ENCODE data around the gene IPPK.

Gene IPPK

GRCh38 chr9:92686954-92687353, 17.0 kb upstream of the IPPK start:
- Histone ChIP-seq H3K4me3 (ENCODE audit: low read length) (no peak overlapping the region), H3K27me3 (ENCODE audit: control insufficient read depth, insufficient read depth, low read length) (0 out of 2 replicates have a peak, but pooled peaks cover 1% of the 10 kb centered on the region), H3K4me1 (ENCODE audit: control insufficient read depth, insufficient read depth, low read length) (no peaks in the 10 kb centered on the region), H3K36me3 (ENCODE audit: control insufficient read depth, insufficient read depth, low read length) (no peaks in the 10 kb centered on the region), H3K27ac (ENCODE audit: low read length) (no peak overlapping the region), H3K9me3 (ENCODE audit: control insufficient read depth, insufficient read depth, low read length) (no peaks in the 10 kb centered on the region)
- WGBS (ENCODE audit: insufficient coverage, insufficient read length), result no CpG with 5 or more reads among the region's 3 CpGs
- DNase-seq (ENCODE audit: low read depth, low spot score), result no peak

- H3K4me1 ChIP-seq (ENCODE audit: control insufficient read depth, insufficient read depth, low read length), result peaks cover 3% of the 10 kb centered on the region; the same call in 1 of the 2 replicates
- no peak for DNase-seq (ENCODE audit: low read depth, low spot score)
- H3K4me3 ChIP-seq (ENCODE audit: low read length), result no peak overlapping the region
- H3K27ac ChIP-seq (ENCODE audit: low read length), result no peak overlapping the region
- no peaks in the 10 kb centered on the region for H3K36me3 ChIP-seq (ENCODE audit: control insufficient read depth, insufficient read depth, low read length)
- WGBS (ENCODE audit: insufficient coverage, insufficient read length), result no CpG with 5 or more reads among the region's 5 CpGs
- 0 out of 2 replicates have a peak, but pooled peaks cover 1% of the 10 kb centered on the region for H3K27me3 ChIP-seq (ENCODE audit: control insufficient read depth, insufficient read depth, low read length)
- H3K9me3 ChIP-seq (ENCODE audit: control insufficient read depth, insufficient read depth, low read length), result no peaks in the 10 kb centered on the region
These were observed 15.1 kb upstream of the IPPK start for GRCh38 chr9:92685022-92685421.

GRCh38 chr9:92682269-92682668, 12.3 kb upstream of the IPPK start:
- H3K4me3 ChIP-seq (ENCODE audit: low read length), result no peak overlapping the region
- no peaks in the 10 kb centered on the region for H3K36me3 ChIP-seq (ENCODE audit: control insufficient read depth, insufficient read depth, low read length)
- DNase-seq (ENCODE audit: low read depth, low spot score), result no peak
- H3K27ac ChIP-seq (ENCODE audit: low read length), result no peak overlapping the region
- 0 out of 2 replicates have a peak, but pooled peaks cover 1% of the 10 kb centered on the region for H3K27me3 ChIP-seq (ENCODE audit: control insufficient read depth, insufficient read depth, low read length)
- no peaks in the 10 kb centered on the region for H3K9me3 ChIP-seq (ENCODE audit: control insufficient read depth, insufficient read depth, low read length)
- WGBS (ENCODE audit: insufficient coverage, insufficient read length), result no CpG with 5 or more reads among the region's 8 CpGs
- H3K4me1 ChIP-seq (ENCODE audit: control insufficient read depth, insufficient read depth, low read length), result peaks cover 8% of the 10 kb centered on the region

GRCh38 chr9:92680166-92681119, 10.5 kb upstream of the IPPK start:
- no peaks in the 10 kb centered on the region for H3K36me3 ChIP-seq (ENCODE audit: control insufficient read depth, insufficient read depth, low read length)
- H3K4me3 ChIP-seq (ENCODE audit: low read length), result no peak overlapping the region
- H3K27ac ChIP-seq (ENCODE audit: low read length), result no peak overlapping the region
- H3K9me3 ChIP-seq (ENCODE audit: control insufficient read depth, insufficient read depth, low read length), result no peaks in the 10 kb centered on the region
- no CpG with 5 or more reads among the region's 12 CpGs for WGBS (ENCODE audit: insufficient coverage, insufficient read length)
- H3K27me3 ChIP-seq (ENCODE audit: control insufficient read depth, insufficient read depth, low read length), result 0 out of 2 replicates have a peak, but pooled peaks cover 1% of the 10 kb centered on the region
- H3K4me1 ChIP-seq (ENCODE audit: control insufficient read depth, insufficient read depth, low read length), result peaks cover 8% of the 10 kb centered on the region
- no peak for DNase-seq (ENCODE audit: low read depth, low spot score)

- Histone ChIP-seq H3K27me3 (ENCODE audit: control insufficient read depth, insufficient read depth, low read length) (0 out of 2 replicates have a peak, but pooled peaks cover 1% of the 10 kb centered on the region), H3K9me3 (ENCODE audit: control insufficient read depth, insufficient read depth, low read length) (no peaks in the 10 kb centered on the region), H3K27ac (ENCODE audit: low read length) (no peak overlapping the region), H3K4me1 (ENCODE audit: control insufficient read depth, insufficient read depth, low read length) (peaks cover 8% of the 10 kb centered on the region), H3K4me3 (ENCODE audit: low read length) (no peak overlapping the region), H3K36me3 (ENCODE audit: control insufficient read depth, insufficient read depth, low read length) (no peaks in the 10 kb centered on the region)
- no peak for DNase-seq (ENCODE audit: low read depth, low spot score)
- WGBS (ENCODE audit: insufficient coverage, insufficient read length), result 100% methylated on average over 2 of the region's 14 CpGs
These were observed 9.7 kb upstream of the IPPK start for GRCh38 chr9:92679413-92680165.

- Histone ChIP-seq H3K4me3 (ENCODE audit: low read length) (no peak overlapping the region), H3K4me1 (ENCODE audit: control insufficient read depth, insufficient read depth, low read length) (no peaks in the 10 kb centered on the region), H3K27ac (ENCODE audit: low read length) (no peak overlapping the region), H3K27me3 (ENCODE audit: control insufficient read depth, insufficient read depth, low read length) (no peaks in the 10 kb centered on the region), H3K9me3 (ENCODE audit: control insufficient read depth, insufficient read depth, low read length) (no peaks in the 10 kb centered on the region), H3K36me3 (ENCODE audit: control insufficient read depth, insufficient read depth, low read length) (peaks cover 2% of the 10 kb centered on the region; the same call in 1 of the 2 replicates)
- no peak for DNase-seq (ENCODE audit: low read depth, low spot score)
- no CpG with 5 or more reads among the region's 4 CpGs for WGBS (ENCODE audit: insufficient coverage, insufficient read length)
These were observed 1.4 kb upstream of the IPPK start for GRCh38 chr9:92671323-92671722.

- no peak for DNase-seq (ENCODE audit: low read depth, low spot score)
These were observed 423 bp downstream of the IPPK start for GRCh38 chr9:92669527-92669889.

GRCh38 chr9:92668746-92669526, 995 bp downstream of the IPPK start:
- Histone ChIP-seq H3K4me3 (ENCODE audit: low read length) (peak overlapping the region; percentile 92; the same call in 1 of the 2 replicates), H3K9me3 (ENCODE audit: control insufficient read depth, insufficient read depth, low read length) (no peaks in the 10 kb centered on the region), H3K27me3 (ENCODE audit: control insufficient read depth, insufficient read depth, low read length) (no peaks in the 10 kb centered on the region), H3K36me3 (ENCODE audit: control insufficient read depth, insufficient read depth, low read length) (peaks cover 2% of the 10 kb centered on the region; the same call in 1 of the 2 replicates), H3K27ac (ENCODE audit: low read length) (no peak overlapping the region), H3K4me1 (ENCODE audit: control insufficient read depth, insufficient read depth, low read length) (0 out of 2 replicates have a peak, but pooled peaks cover 4% of the 10 kb centered on the region)
- no peak for DNase-seq (ENCODE audit: low read depth, low spot score)
- WGBS (ENCODE audit: insufficient coverage, insufficient read length), result no CpG with 5 or more reads among the region's 14 CpGs

More at GRCh38 chr9:92669527-92669889, 423 bp downstream of the IPPK start:
- H3K27ac ChIP-seq (ENCODE audit: low read length), result no peak overlapping the region
- H3K9me3 ChIP-seq (ENCODE audit: control insufficient read depth, insufficient read depth, low read length), result no peaks in the 10 kb centered on the region
- no CpG with 5 or more reads among the region's 29 CpGs for WGBS (ENCODE audit: insufficient coverage, insufficient read length)
- H3K4me1 ChIP-seq (ENCODE audit: control insufficient read depth, insufficient read depth, low read length), result 0 out of 2 replicates have a peak, but pooled peaks cover 2% of the 10 kb centered on the region
- peak overlapping the region; percentile 92; the same call in 1 of the 2 replicates for H3K4me3 ChIP-seq (ENCODE audit: low read length)
- H3K27me3 ChIP-seq (ENCODE audit: control insufficient read depth, insufficient read depth, low read length), result no peaks in the 10 kb centered on the region
- H3K36me3 ChIP-seq (ENCODE audit: control insufficient read depth, insufficient read depth, low read length), result peaks cover 2% of the 10 kb centered on the region; the same call in 1 of the 2 replicates

- peaks cover 2% of the 10 kb centered on the region; the same call in 1 of the 2 replicates for H3K36me3 ChIP-seq (ENCODE audit: control insufficient read depth, insufficient read depth, low read length)
- WGBS (ENCODE audit: insufficient coverage, insufficient read length), result no CpG with 5 or more reads among the region's 8 CpGs
- no peaks in the 10 kb centered on the region for H3K27me3 ChIP-seq (ENCODE audit: control insufficient read depth, insufficient read depth, low read length)
- no peak overlapping the region for H3K4me3 ChIP-seq (ENCODE audit: low read length)
- no peak overlapping the region for H3K27ac ChIP-seq (ENCODE audit: low read length)
- H3K9me3 ChIP-seq (ENCODE audit: control insufficient read depth, insufficient read depth, low read length), result no peaks in the 10 kb centered on the region
- H3K4me1 ChIP-seq (ENCODE audit: control insufficient read depth, insufficient read depth, low read length), result 0 out of 2 replicates have a peak, but pooled peaks cover 4% of the 10 kb centered on the region
- DNase-seq (ENCODE audit: low read depth, low spot score), result no peak
These were observed 2.9 kb downstream of the IPPK start for GRCh38 chr9:92666912-92667532.
